H1 (cell line): ENCODE measurements around the gene ULK3. TPM values are rescaled to one million over a fixed set of nuclear protein-coding genes. Genes with fewer than 3 reads are reported as not detected.

ENCODE experiments used
- CTCF ChIA-PET: fragments of 300-600 bp; sonication (Branson Sonifier 250); formaldehyde crosslinking; loops from one replicate; lab custom pipeline; 2021; ENCODE audit not compliant: partially characterized antibody; lab: Charles Lee
- POLR2A ChIA-PET: fragments of 300-600 bp; sonication (Branson Sonifier 250); formaldehyde crosslinking; loops from one replicate; lab custom pipeline; 2021; ENCODE audit warnings: inconsistent platforms; ENCODE audit not compliant: partially characterized antibody; lab: Charles Lee
- DNase-seq, 2 experiments: peaks; one replicate each; pipeline versions ENCODE4 v3.0.0 to v3.0.0-alpha.2; 2010 to 2022; ENCODE audit warnings: low spot score in 2 of 2, low read depth in 1 of 2, mixed read lengths in 1 of 2
- FAIRE-seq: peaks from 2 replicates; lab custom pipeline; 2011; peaks lifted over from hg19 to GRCh38; lab: Jason Lieb, UNC
- H2AFZ ChIP-seq: 2 replicates; pipeline ENCODE4 v1.8.1; 2012; ENCODE audit warnings: low read length, inconsistent platforms
- H2AK5ac ChIP-seq: 2 replicates; pipeline ENCODE4 v1.6.1; 2013; ENCODE audit warnings: low read depth, low read length
- H2BK120ac ChIP-seq: replicated peaks from 2 replicates; pipeline ENCODE3; 2013; ENCODE audit warnings: low read depth, low read length, inconsistent platforms
- H2BK12ac ChIP-seq: 2 replicates; pipeline ENCODE4 v1.6.1; 2013; ENCODE audit warnings: low read depth, low read length
- H2BK15ac ChIP-seq: 2 replicates; pipeline ENCODE4 v1.6.1; 2013; ENCODE audit warnings: low read length
- H2BK20ac ChIP-seq: 2 replicates; pipeline ENCODE4 v1.6.1; 2013; ENCODE audit warnings: low read length
- H2BK5ac ChIP-seq: 2 replicates; pipeline ENCODE4 v1.6.1; 2013; ENCODE audit warnings: low read depth, low read length
- H3K14ac ChIP-seq: 2 replicates; pipeline ENCODE4 v1.6.1; 2013; ENCODE audit warnings: inconsistent platforms; ENCODE audit not compliant: insufficient read length
- H3K18ac ChIP-seq: 2 replicates; pipeline ENCODE4 v1.6.1; 2013; ENCODE audit warnings: low read length; ENCODE audit errors: extremely low read depth
- H3K23ac ChIP-seq: 2 replicates; pipeline ENCODE4 v1.6.1; 2013; ENCODE audit warnings: inconsistent platforms; ENCODE audit not compliant: insufficient read length
- H3K23me2 ChIP-seq: 2 replicates; pipeline ENCODE4 v1.6.1; 2013; ENCODE audit warnings: low read depth, low read length
- H3K27ac ChIP-seq: 2 replicates; pipeline ENCODE4 v1.6.1; 2011; ENCODE audit warnings: low read depth, low read length, inconsistent platforms
- H3K27me3 ChIP-seq, 4 experiments: replicated peaks in 1 of 4; 1 replicate in 1 of 4; 2 replicates in 3 of 4; pipeline versions ENCODE4 v1.6.1 to v1.8.1; 2011 to 2013; ENCODE audit warnings: low read length in 3 of 4, mild to moderate bottlenecking in 3 of 4, inconsistent platforms in 2 of 4, mixed read lengths in 2 of 4, moderate library complexity in 1 of 4; ENCODE audit not compliant: control insufficient read depth in 3 of 4, insufficient read depth in 3 of 4; ENCODE audit errors: extremely low read depth in 1 of 4
- H3K36me3 ChIP-seq, 4 experiments: 2 replicates each; pipeline versions ENCODE4 v1.6.1 to v1.8.1; 2011 to 2013; ENCODE audit warnings: mild to moderate bottlenecking in 4 of 4, low read length in 3 of 4, moderate library complexity in 2 of 4, control low read depth in 1 of 4, inconsistent platforms in 1 of 4; ENCODE audit not compliant: insufficient read depth in 4 of 4, control insufficient read depth in 2 of 4
- H3K4ac ChIP-seq: replicated peaks from 2 replicates; pipeline ENCODE3; 2013; ENCODE audit warnings: low read length, low read depth, mixed read lengths, inconsistent platforms; ENCODE audit not compliant: insufficient read length
- H3K4me1 ChIP-seq, 4 experiments: replicated peaks in 1 of 4; 1 replicate in 1 of 4; 2 replicates in 3 of 4; pipeline versions ENCODE4 v1.6.1 to v1.8.1; 2011 to 2013; ENCODE audit warnings: low read length in 3 of 4, inconsistent platforms in 2 of 4, mixed read lengths in 1 of 4; ENCODE audit not compliant: insufficient read depth in 4 of 4, control insufficient read depth in 3 of 4
- H3K4me2 ChIP-seq, 2 experiments: 2 replicates each; pipeline versions ENCODE4 v1.6.1 to v1.8.1; 2011 to 2013; ENCODE audit warnings: low read depth in 2 of 2, low read length in 2 of 2, control low read depth in 1 of 2, inconsistent platforms in 1 of 2, mild to moderate bottlenecking in 1 of 2; ENCODE audit not compliant: insufficient read depth in 1 of 2
- H3K4me3 ChIP-seq, 4 experiments: fragments of 200-600, 300-600 bp in 1 of 4; sonication (generic), shearing (Covaris generic), sonication (Bioruptor Twin) in 1 of 4; 2 replicates each; pipeline versions ENCODE4 v1.5.1 to v1.8.1; 2011 to 2016; ENCODE audit warnings: low read length in 4 of 4, low read depth in 3 of 4, control low read depth in 2 of 4, inconsistent platforms in 2 of 4, mild to moderate bottlenecking in 2 of 4, mixed read lengths in 1 of 4, moderate library complexity in 1 of 4; ENCODE audit not compliant: insufficient read depth in 2 of 4; ENCODE audit errors: extremely low read depth in 1 of 4
- H3K56ac ChIP-seq: replicated peaks from 2 replicates; pipeline ENCODE3; 2013; ENCODE audit warnings: low read depth, mild to moderate bottlenecking, mixed read lengths, low read length, inconsistent platforms; ENCODE audit not compliant: insufficient read length
- H3K79me1 ChIP-seq: 2 replicates; pipeline ENCODE4 v1.6.1; 2013; ENCODE audit warnings: low read depth, low read length, control low read depth
- H3K79me2 ChIP-seq, 2 experiments: 2 replicates each; pipeline versions ENCODE4 v1.6.1 to v1.8.1; 2012 to 2013; ENCODE audit warnings: low read length in 2 of 2, mild to moderate bottlenecking in 2 of 2, inconsistent platforms in 1 of 2; ENCODE audit not compliant: insufficient read depth in 2 of 2, control insufficient read depth in 1 of 2
- H3K9ac ChIP-seq, 4 experiments: replicated peaks in 1 of 4; 1 replicate in 1 of 4; 2 replicates in 3 of 4; pipeline versions ENCODE4 v1.6.1 to v1.8.1; 2011 to 2013; ENCODE audit warnings: low read depth in 3 of 4, low read length in 3 of 4, control low read depth in 2 of 4, mild to moderate bottlenecking in 2 of 4, moderate library complexity in 2 of 4, inconsistent platforms in 1 of 4; ENCODE audit errors: extremely low read depth in 1 of 4
- H3K9me3 ChIP-seq, 2 experiments: 2 replicates each; pipeline versions ENCODE4 v1.6.1 to v1.8.1; 2012 to 2013; ENCODE audit warnings: mild to moderate bottlenecking in 2 of 2, moderate library complexity in 2 of 2, control low read depth in 1 of 2, inconsistent platforms in 1 of 2, low read depth in 1 of 2, low read length in 1 of 2, mixed read lengths in 1 of 2; ENCODE audit not compliant: insufficient read depth in 2 of 2
- H4K20me1 ChIP-seq, 2 experiments: replicated peaks in 1 of 2; 2 replicates each; pipeline versions ENCODE3 to v1.8.1; 2011 to 2013; ENCODE audit warnings: inconsistent platforms in 2 of 2, low read length in 2 of 2, mild to moderate bottlenecking in 1 of 2; ENCODE audit not compliant: insufficient read depth in 2 of 2, control insufficient read depth in 1 of 2
- H4K5ac ChIP-seq: 2 replicates; pipeline ENCODE4 v1.6.1; 2013; ENCODE audit warnings: low read length, low read depth, mixed read lengths, inconsistent platforms; ENCODE audit not compliant: insufficient read length
- H4K8ac ChIP-seq: 2 replicates; pipeline ENCODE4 v1.8.0; 2013; ENCODE audit warnings: mild to moderate bottlenecking, moderate library complexity, low read length, inconsistent platforms; ENCODE audit not compliant: insufficient read depth; ENCODE audit errors: extremely low read depth
- H4K91ac ChIP-seq: replicated peaks from 2 replicates; pipeline ENCODE3; 2013; ENCODE audit warnings: low read length, mixed read lengths, inconsistent platforms; ENCODE audit not compliant: insufficient read length
- BACH1 ChIP-seq: IDR thresholded peaks from 2 replicates; pipeline ENCODE4 v1.6.1; 2012; ENCODE audit warnings: low read length, improper control_type of control experiment
- BCL11A ChIP-seq, 2 experiments: IDR thresholded peaks; one replicate each; pipeline ENCODE4 v1.6.1; 2011; ENCODE audit warnings: low read depth in 2 of 2, low read length in 2 of 2, mild to moderate bottlenecking in 2 of 2
- CBX8 ChIP-seq: fragments of 300-800, 300-1000 bp; sonication (generic); IDR thresholded peaks from 2 replicates; pipeline ENCODE4 v1.7.1; 2016; ENCODE audit warnings: low read depth, low read length, borderline replicate concordance
- CEBPB ChIP-seq: IDR thresholded peaks from 2 replicates; pipeline ENCODE4 v1.6.1; 2012; ENCODE audit warnings: low read depth, low read length
- CHD2 ChIP-seq: IDR thresholded peaks from 2 replicates; pipeline ENCODE4 v1.6.1; 2012; ENCODE audit warnings: low read length, improper control_type of control experiment
- EZH2 ChIP-seq: fragments of 200-600 bp; sonication (generic); IDR thresholded peaks from 2 replicates; pipeline ENCODE4 v1.7.1; 2012; ENCODE audit warnings: low read depth, mild to moderate bottlenecking, moderate library complexity, low read length, inconsistent platforms; ENCODE audit not compliant: severe bottlenecking
- JUN ChIP-seq: IDR thresholded peaks from 2 replicates; pipeline ENCODE4 v1.6.1; 2011; ENCODE audit warnings: low read depth, mild to moderate bottlenecking, improper control_type of control experiment, low read length
- MAFK ChIP-seq: IDR thresholded peaks from 2 replicates; pipeline ENCODE4 v1.6.1; 2012; ENCODE audit warnings: low read depth, mild to moderate bottlenecking, improper control_type of control experiment, low read length
- MAX ChIP-seq: IDR thresholded peaks from 2 replicates; pipeline ENCODE4 v1.6.1; 2012; ENCODE audit warnings: inconsistent platforms
- PHF8 ChIP-seq: fragments of 200-600 bp; sonication (generic); conservative IDR thresholded peaks from 2 replicates; pipeline ENCODE4 v1.7.1; 2012; ENCODE audit warnings: low read depth, mild to moderate bottlenecking, inconsistent platforms, low read length, moderate library complexity
- POLR2A ChIP-seq, 2 experiments: IDR thresholded peaks; 1 replicate in 1 of 2; 2 replicates in 1 of 2; pipeline ENCODE4 v1.6.1; 2011; ENCODE audit warnings: low read depth in 2 of 2, low read length in 2 of 2, mild to moderate bottlenecking in 2 of 2; ENCODE audit errors: control extremely low read depth in 1 of 2
- SP4 ChIP-seq: IDR thresholded peaks from 2 replicates; pipeline ENCODE4 v1.6.1; 2012; ENCODE audit warnings: low read length, inconsistent platforms
- SUZ12 ChIP-seq: fragments of 200-600 bp; sonication (generic); IDR thresholded peaks from 2 replicates; pipeline ENCODE4 v1.6.1; 2012; ENCODE audit warnings: mild to moderate bottlenecking, inconsistent platforms, low read length, moderate library complexity, mixed read lengths
- TAF1 ChIP-seq: IDR thresholded peaks from 2 replicates; pipeline ENCODE4 v1.6.1; 2011; ENCODE audit warnings: mild to moderate bottlenecking, low read depth, low read length
- TBP ChIP-seq: IDR thresholded peaks from 2 replicates; pipeline ENCODE4 v1.6.1; 2011; ENCODE audit warnings: low read depth, low read length, improper control_type of control experiment
- polyA plus RNA-seq, 7 experiments: library from polyadenylated mRNA; depleted of rRNA in 3 of 7; stranded (reverse) in 5 of 7; unstranded in 2 of 7; fragments of >200 nt in 5 of 7; fragments of 200-250 nt in 2 of 7; gene quantifications; 1 replicate in 5 of 7; 2 replicates in 1 of 7; 4 replicates in 1 of 7; pipeline versions ENCODE4 v1.2.1 to v1.2.3, GENCODE V29; 2011 to 2013; ENCODE audit warnings: missing spikeins in 2 of 7, mixed read lengths in 2 of 7
- total RNA-seq: library from RNA; stranded (reverse); fragmentation: NEBNext Ultra II Directional; extraction: Animal tissue kit (Norgen Biotek cat#: 25700); gene quantifications from 2 replicates; pipeline ENCODE4 v1.2.1, GENCODE V29; 2021

The ULK3 gene
- total and polyA plus RNA-seq, 2 of the 8 experiments (the other 6 are each of a cell fraction or from before 2014, with no cell fraction given) = 27.1 to 34.4 TPM

DNA sequence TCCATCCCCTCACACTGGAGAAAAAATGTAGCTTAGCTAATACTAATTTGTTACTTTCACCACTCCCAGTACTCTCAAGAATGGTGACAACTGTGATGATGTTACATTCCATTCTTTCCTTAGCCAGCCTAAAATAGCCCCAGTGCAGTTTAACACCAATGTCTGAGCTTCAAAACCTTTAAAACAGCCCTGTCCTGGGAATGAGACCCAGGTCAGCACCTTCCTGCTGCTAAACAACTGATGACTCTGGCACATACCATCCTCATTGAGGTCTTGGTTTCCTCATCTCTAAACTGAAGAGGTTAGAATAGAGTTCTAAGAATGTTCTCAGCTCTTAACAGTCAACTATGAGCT lies 26.4 kb upstream of the ULK3 start:
- no peak for TF ChIP-seq POLR2A (IDR thresholded peaks at IDR 0.05; ENCODE audit: control extremely low read depth in 1 of 2, low read depth in 2 of 2, low read length in 2 of 2)
- no peak for TF ChIP-seq PHF8
- no peak for TF ChIP-seq SP4
- no peak for TF ChIP-seq SUZ12
- TF ChIP-seq MAFK = no peak
- TF ChIP-seq BCL11A (IDR thresholded peaks at IDR 0.05; ENCODE audit: low read depth in 2 of 2, low read length in 2 of 2) = no peak
- TF ChIP-seq TAF1 = no peak
- no peak for TF ChIP-seq CHD2
- TF ChIP-seq MAX = no peak
- no peak for TF ChIP-seq BACH1
- TF ChIP-seq CEBPB = no peak
- TF ChIP-seq JUN = no peak
- TF ChIP-seq TBP = no peak
- no peak for TF ChIP-seq EZH2
- TF ChIP-seq CBX8 = no peak
- no peaks in the 10 kb centered on the region for H3K36me3 ChIP-seq
- H3K4me1 ChIP-seq = peaks cover 0 to 3% (median 0%) of the 10 kb centered on the region in 4 experiments; a peak in 1 of 7 replicates
- H3K18ac ChIP-seq = no peak overlapping the region
- H3K79me1 ChIP-seq = peaks cover 8% of the 10 kb centered on the region; the same call in 1 of the 2 replicates
- peaks cover 0 to 55% of the 10 kb centered on the region in 2 experiments; a peak in 2 of 4 replicates for H3K79me2 ChIP-seq
- FAIRE-seq (no peak), DNase-seq (no peak)
- H3K14ac ChIP-seq = no peak overlapping the region
- ChIA-PET POLR2A (interaction anchor here (0.8 to 2.4 kb wide), 8 partner anchors 8 to 37 kb away, joined by 3 to 10 read pairs (median 4); no protein-coding TSS in a partner anchor), CTCF (interaction anchor here (0.6 to 2.3 kb wide), 4 partner anchors 26 to 500 kb away, joined by 3 to 16 read pairs (median 6); partner anchors contain the start of gene ULK3)
- H2BK20ac ChIP-seq = no peak overlapping the region
- peaks cover 6% of the 10 kb centered on the region; the same call in 1 of the 2 replicates for H3K23me2 ChIP-seq
- H3K4me2 ChIP-seq = no peak overlapping the region
- H3K4me3 ChIP-seq = no peak overlapping the region
- H3K27me3 ChIP-seq = no peaks in the 10 kb centered on the region
- H2AK5ac ChIP-seq = no peak overlapping the region
- no peaks in the 10 kb centered on the region for H3K9me3 ChIP-seq
- H4K91ac ChIP-seq = no peak overlapping the region
- no peak overlapping the region for H4K5ac ChIP-seq
- no peak overlapping the region for H3K56ac ChIP-seq
- no peak overlapping the region for H3K4ac ChIP-seq
- no peak overlapping the region for H2AFZ ChIP-seq
- H4K20me1 ChIP-seq = peaks cover 2 to 8% of the 10 kb centered on the region in 2 experiments
- no peak overlapping the region for H2BK120ac ChIP-seq
- H3K27ac ChIP-seq = no peak overlapping the region
- no peak overlapping the region for H2BK12ac ChIP-seq
- no peak overlapping the region for H3K9ac ChIP-seq
- H2BK5ac ChIP-seq = no peak overlapping the region
- no peak overlapping the region for H3K23ac ChIP-seq
- no peak overlapping the region for H4K8ac ChIP-seq
- no peak overlapping the region for H2BK15ac ChIP-seq
